Epidermal melanocyte (primary cell): ENCODE results near the gene RAD54L.
"Not testable (repeated sequence)": the region's sequence is repeated elsewhere in the genome, so short reads cannot be mapped to it uniquely, and the experiment has no call there.

ENCODE experiments used
- DNase-seq: peaks from one replicate; pipeline ENCODE4 v3.0.0; 2011; ENCODE audit warnings: low spot score; ENCODE audit not compliant: insufficient read length

RAD54L gene

DNA sequence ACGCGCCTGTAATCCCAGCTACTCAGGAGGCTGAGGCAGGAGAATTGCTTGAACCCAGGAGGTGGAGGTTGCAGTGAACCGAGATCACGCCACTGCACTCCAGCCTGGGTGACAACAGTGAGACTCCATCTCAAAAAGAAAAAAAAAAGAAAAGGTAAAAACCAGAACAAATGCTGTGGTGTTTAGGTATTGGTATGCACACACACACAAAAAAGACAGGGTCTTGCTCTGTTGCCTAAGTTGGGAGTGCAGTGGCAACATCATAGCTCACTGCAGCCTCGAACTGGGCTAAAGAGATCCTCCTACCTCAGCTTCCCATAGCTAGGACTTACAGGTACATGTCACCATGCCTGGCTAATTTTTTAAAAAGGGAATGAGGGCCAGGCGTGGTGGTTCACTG lies 71.7 kb downstream of the RAD54L start:
- not testable (repeated sequence) for DNase-seq

DNA sequence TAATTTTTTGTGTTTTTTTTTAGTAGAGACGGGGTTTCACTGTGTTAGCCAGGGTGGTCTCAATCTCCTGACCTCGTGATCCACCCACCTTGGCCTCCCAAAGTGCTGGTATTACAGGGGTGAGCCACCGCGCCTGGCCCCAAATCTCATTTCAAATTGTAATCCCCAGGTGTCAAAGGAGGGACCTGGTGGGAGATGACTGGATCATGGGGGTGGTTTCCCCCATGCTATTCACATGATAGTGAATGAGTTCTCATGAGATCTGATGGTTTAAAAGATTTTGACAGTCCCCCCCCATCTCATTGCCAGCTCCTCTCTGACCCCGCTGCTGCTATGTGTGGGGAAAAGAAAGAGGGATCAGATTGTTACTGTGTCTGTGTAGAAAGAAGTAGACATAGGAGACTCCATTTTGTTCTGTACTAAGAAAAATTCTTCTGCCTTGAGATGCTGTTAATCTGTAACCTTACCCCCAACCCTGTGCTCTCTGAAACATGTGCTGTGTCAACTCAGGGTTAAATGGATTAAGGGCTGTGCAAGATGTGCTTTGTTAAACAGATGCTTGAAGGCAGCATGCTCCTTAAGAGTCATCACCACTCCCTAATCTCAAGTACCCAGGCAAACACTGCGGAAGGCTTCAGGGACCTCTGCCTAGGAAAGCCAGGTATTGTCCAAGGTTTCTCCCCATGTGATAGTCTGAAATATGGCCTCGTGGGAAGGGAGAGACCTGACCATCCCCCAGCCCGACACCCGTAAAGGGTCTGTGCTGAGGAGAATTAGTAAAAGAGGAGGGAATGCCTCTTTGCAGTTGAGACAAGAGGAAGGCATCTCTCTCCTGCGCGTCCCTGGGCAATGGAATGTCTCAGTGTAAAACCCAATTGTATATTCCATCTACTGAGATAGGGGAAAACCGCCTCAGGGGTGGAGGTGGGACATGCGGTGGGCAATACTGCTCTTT lies 72.7 kb downstream of the RAD54L start:
- DNase-seq = not testable (repeated sequence)

DNA sequence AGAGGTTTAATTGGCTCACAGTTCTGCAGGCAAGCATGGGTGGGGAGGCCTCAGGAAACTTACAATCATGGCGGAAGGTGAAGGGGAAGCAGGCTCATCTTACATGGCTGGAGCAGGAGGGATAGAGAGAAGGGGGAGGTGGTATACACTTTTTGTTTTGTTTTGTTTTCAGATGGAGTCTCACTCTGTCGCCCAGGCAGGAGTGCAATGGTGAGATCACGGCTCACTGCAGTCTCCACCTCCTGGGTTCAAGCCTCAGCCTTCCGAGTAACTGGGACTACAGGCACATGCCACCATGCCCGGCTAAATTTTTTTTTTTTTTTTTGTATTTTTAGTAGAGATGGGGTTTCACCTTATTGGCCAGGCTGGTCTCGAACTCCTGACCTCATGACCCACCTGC lies 74.6 kb downstream of the RAD54L start:
- DNase-seq = not testable (repeated sequence)

DNA sequence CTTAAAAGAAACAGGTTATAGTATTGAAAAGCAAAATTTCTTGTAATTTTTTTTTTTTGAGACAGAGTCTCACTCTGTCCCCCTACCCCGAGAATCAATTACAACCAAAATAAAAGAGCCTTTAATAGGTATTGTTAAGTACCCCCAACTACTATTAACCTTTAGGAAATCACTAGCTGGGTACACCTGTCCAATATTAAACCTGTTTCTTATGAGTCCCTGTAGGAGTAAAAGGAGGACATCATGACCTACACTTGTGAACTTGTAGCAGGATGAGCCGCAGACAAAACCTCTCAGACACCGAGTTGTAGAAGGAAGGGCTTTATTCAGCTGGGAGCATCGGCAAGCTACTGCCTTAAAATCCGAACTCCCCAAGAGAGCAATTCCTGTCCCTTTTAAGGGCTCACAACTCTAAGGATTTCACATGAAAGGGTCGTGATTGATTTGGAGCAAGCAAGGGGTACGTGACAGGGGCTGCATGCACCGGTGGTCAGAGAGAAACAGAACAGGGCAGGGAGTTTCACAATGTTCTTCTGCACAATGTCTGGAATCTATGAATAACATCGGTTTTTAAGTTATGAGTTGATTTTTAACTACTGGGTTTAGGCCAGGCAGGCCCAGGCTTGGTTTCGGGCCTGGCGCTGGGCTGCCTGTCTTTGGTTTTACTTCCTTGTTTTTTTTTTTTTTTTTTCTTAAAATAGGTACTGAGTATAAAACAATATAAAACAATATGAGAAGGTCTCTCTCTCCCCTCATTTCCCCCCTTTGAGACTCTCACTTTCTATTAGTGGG lies 77.9 kb downstream of the RAD54L start:
- DNase-seq = not testable (repeated sequence)
